K562 (cell line): ENCODE measurements around the gene DNAJB13. TPM values are rescaled to one million over a fixed set of nuclear protein-coding genes. Genes with fewer than 3 reads are reported as not detected.

Experiments used
- ATF6 ChIP-seq: sonication (generic); formaldehyde crosslinking; IDR thresholded peaks from 2 replicates; pipeline ENCODE4 v1.4.0; 2020; ENCODE audit warnings: mild to moderate bottlenecking, missing genetic modification reagents
- KLF6 ChIP-seq: fragments of 250-450 bp; sonication (Bioruptor Pico); IDR thresholded peaks from 2 replicates; pipeline ENCODE4 v1.4.0; 2020; ENCODE audit warnings: mild to moderate bottlenecking, moderate library complexity, borderline replicate concordance
- MCM5 ChIP-seq: fragments of 450-650 bp; IDR thresholded peaks from 2 replicates; pipeline ENCODE4 v1.6.1; 2016; ENCODE audit warnings: low read depth
- YY1 ChIP-seq, 3 experiments: IDR thresholded peaks; 2 replicates each; pipeline ENCODE4 v1.6.1; 2011; ENCODE audit warnings: low read length in 2 of 3, mild to moderate bottlenecking in 2 of 3, moderate library complexity in 2 of 3, borderline replicate concordance in 1 of 3, control low read depth in 1 of 3, low read depth in 1 of 3; ENCODE audit not compliant: insufficient read depth in 3 of 3, insufficient replicate concordance in 2 of 3, control insufficient read depth in 1 of 3, insufficient read length in 1 of 3; ENCODE audit errors: extremely low read depth in 1 of 3
- polyA plus RNA-seq, 8 experiments: library from polyadenylated mRNA; depleted of rRNA in 4 of 8; stranded (reverse) in 5 of 8; unstranded in 3 of 8; fragments of >200 nt; fragmentation: Nextera tagmentation in 2 of 8; fragmentation: Illumina TruSeq in 1 of 8; extraction: Ambion mirVana in 2 of 8; extraction: Trizol in 1 of 8; gene quantifications; 2 replicates each; pipeline versions ENCODE4 v1.2.1 to v1.2.3, GENCODE V29; 2011 to 2014; ENCODE audit warnings: inconsistent platforms in 1 of 8, missing spikeins in 1 of 8
- total RNA-seq, 7 experiments: library from RNA; depleted of rRNA in 6 of 7; stranded (reverse); fragments of >200 nt in 6 of 7; fragmentation: Illumina TruSeq in 2 of 7; extraction: Trizol in 2 of 7; gene quantifications; 2 replicates each; pipeline versions ENCODE4 v1.2.1 to v1.2.3, GENCODE V29; 2011 to 2021; ENCODE audit warnings: low replicate concordance in 1 of 7

Gene DNAJB13
- total and polyA plus RNA-seq, 9 of the 15 experiments (the other 6 are each of a cell fraction or from before 2014, with no cell fraction given), result 0.14 TPM; not detected in 8

DNA sequence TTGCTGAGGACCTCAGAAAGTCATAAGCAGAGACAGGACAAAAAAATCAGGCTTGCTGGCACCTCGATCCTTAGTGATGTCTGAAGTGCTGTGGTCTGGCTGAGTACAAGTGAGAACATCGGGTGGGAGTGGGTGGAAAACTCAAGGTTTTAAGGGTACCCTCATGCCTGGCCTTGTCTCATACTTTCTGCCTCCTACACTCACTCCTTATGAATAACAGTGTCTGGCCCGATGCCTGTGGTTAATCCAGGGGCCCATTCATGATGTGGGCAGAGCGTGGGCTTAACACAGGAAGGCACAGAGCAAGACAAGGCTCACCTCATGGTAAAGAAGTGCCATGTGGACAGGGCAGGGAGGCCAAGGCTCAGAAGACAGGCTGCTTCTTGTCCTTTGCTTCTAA lies 69.0 kb downstream of the DNAJB13 start (continued):
- no peak for TF ChIP-seq ATF6
- no peak for TF ChIP-seq MCM5
- no peak for TF ChIP-seq YY1 (IDR thresholded peaks at IDR 0.05; ENCODE audit: borderline replicate concordance in 1 of 3, control insufficient read depth in 1 of 3, extremely low read depth in 1 of 3, insufficient read depth in 3 of 3, insufficient read length in 1 of 3, insufficient replicate concordance in 2 of 3, low read depth in 1 of 3, low read length in 2 of 3)
- no peak for TF ChIP-seq KLF6 (CRISPR knock-in tag)

Other genes starting within 250 kb of the DNAJB13 start
Only the 7 nearest of the 8 such genes appear.
- 30.0 and 35.8 TPM in 2 replicates for gene RAB6A, start 190.0 kb upstream of the DNAJB13 start, total RNA-seq (2014; rRNA removed)
- 45.4 and 53.5 TPM in 2 replicates for gene RAB6A, start 190.0 kb upstream of the DNAJB13 start, total RNA-seq (2014; rRNA removed; fragmentation: Illumina TruSeq; extraction: Trizol)
- gene RAB6A, start 190.0 kb upstream of the DNAJB13 start, total RNA-seq (2015; rRNA removed; fragmentation: Illumina TruSeq; extraction: Trizol), result 39.6 and 45.7 TPM in 2 replicates
- 70.8 and 77.2 TPM in 2 replicates for gene RAB6A, start 190.0 kb upstream of the DNAJB13 start, total RNA-seq (2021)
- gene RAB6A, start 190.0 kb upstream of the DNAJB13 start, polyA plus RNA-seq (2011; rRNA removed), result 74.7 and 95.3 TPM in 2 replicates
- 60.2 and 67.9 TPM in 2 replicates for gene RAB6A, start 190.0 kb upstream of the DNAJB13 start, polyA plus RNA-seq (2014; fragmentation: Illumina TruSeq; extraction: Trizol)
- gene RAB6A, start 190.0 kb upstream of the DNAJB13 start, polyA plus RNA-seq (2014; fragmentation: Nextera tagmentation; extraction: Ambion mirVana), result 10 to 100 TPM; 14.0 to 15.7 TPM
- gene RAB6A, start 190.0 kb upstream of the DNAJB13 start, polyA plus RNA-seq (2014; rRNA removed), result 33.6 and 41.4 TPM in 2 replicates
- 87.2 and 98.6 TPM in 2 replicates for gene MRPL48, start 163.2 kb upstream of the DNAJB13 start, total RNA-seq (2014; rRNA removed)
- gene MRPL48, start 163.2 kb upstream of the DNAJB13 start, total RNA-seq (2014; rRNA removed; fragmentation: Illumina TruSeq; extraction: Trizol), result 102 and 104 TPM in 2 replicates
- gene MRPL48, start 163.2 kb upstream of the DNAJB13 start, total RNA-seq (2015; rRNA removed; fragmentation: Illumina TruSeq; extraction: Trizol), result 102 and 118 TPM in 2 replicates
- 66.0 and 81.9 TPM in 2 replicates for gene MRPL48, start 163.2 kb upstream of the DNAJB13 start, total RNA-seq (2021)
- gene MRPL48, start 163.2 kb upstream of the DNAJB13 start, polyA plus RNA-seq (2011; rRNA removed), result 126 and 130 TPM in 2 replicates
- gene MRPL48, start 163.2 kb upstream of the DNAJB13 start, polyA plus RNA-seq (2014; fragmentation: Illumina TruSeq; extraction: Trizol), result 68.5 and 75.0 TPM in 2 replicates
- gene MRPL48, start 163.2 kb upstream of the DNAJB13 start, polyA plus RNA-seq (2014; fragmentation: Nextera tagmentation; extraction: Ambion mirVana), result 100 to 1,000 TPM; 216 to 237 TPM
- gene MRPL48, start 163.2 kb upstream of the DNAJB13 start, polyA plus RNA-seq (2014; rRNA removed), result 67.2 and 79.2 TPM in 2 replicates
- 255 and 270 TPM in 2 replicates for gene COA4, start 74.2 kb upstream of the DNAJB13 start, total RNA-seq (2014; rRNA removed)
- gene COA4, start 74.2 kb upstream of the DNAJB13 start, total RNA-seq (2014; rRNA removed; fragmentation: Illumina TruSeq; extraction: Trizol), result 116 and 124 TPM in 2 replicates
- gene COA4, start 74.2 kb upstream of the DNAJB13 start, total RNA-seq (2015; rRNA removed; fragmentation: Illumina TruSeq; extraction: Trizol), result 145 and 156 TPM in 2 replicates
- gene COA4, start 74.2 kb upstream of the DNAJB13 start, total RNA-seq (2021), result 128 and 131 TPM in 2 replicates
- 119 and 131 TPM in 2 replicates for gene COA4, start 74.2 kb upstream of the DNAJB13 start, polyA plus RNA-seq (2011; rRNA removed)
- 161 and 208 TPM in 2 replicates for gene COA4, start 74.2 kb upstream of the DNAJB13 start, polyA plus RNA-seq (2014; fragmentation: Illumina TruSeq; extraction: Trizol)
- 100 to 1,000 TPM; 108 to 152 TPM for gene COA4, start 74.2 kb upstream of the DNAJB13 start, polyA plus RNA-seq (2014; fragmentation: Nextera tagmentation; extraction: Ambion mirVana)
- gene COA4, start 74.2 kb upstream of the DNAJB13 start, polyA plus RNA-seq (2014; rRNA removed), result 226 and 257 TPM in 2 replicates
- gene PAAF1, start 74.0 kb upstream of the DNAJB13 start, total RNA-seq (2014; rRNA removed), result 13.5 and 15.8 TPM in 2 replicates
- gene PAAF1, start 74.0 kb upstream of the DNAJB13 start, total RNA-seq (2014; rRNA removed; fragmentation: Illumina TruSeq; extraction: Trizol), result 17.8 and 20.7 TPM in 2 replicates
- gene PAAF1, start 74.0 kb upstream of the DNAJB13 start, total RNA-seq (2015; rRNA removed; fragmentation: Illumina TruSeq; extraction: Trizol), result 16.3 and 17.3 TPM in 2 replicates
- 23.9 and 29.7 TPM in 2 replicates for gene PAAF1, start 74.0 kb upstream of the DNAJB13 start, total RNA-seq (2021)
- gene PAAF1, start 74.0 kb upstream of the DNAJB13 start, polyA plus RNA-seq (2011; rRNA removed), result 23.3 and 27.9 TPM in 2 replicates
- 38.0 and 38.5 TPM in 2 replicates for gene PAAF1, start 74.0 kb upstream of the DNAJB13 start, polyA plus RNA-seq (2014; fragmentation: Illumina TruSeq; extraction: Trizol)
- gene PAAF1, start 74.0 kb upstream of the DNAJB13 start, polyA plus RNA-seq (2014; fragmentation: Nextera tagmentation; extraction: Ambion mirVana), result 10 to 100 TPM; 69.2 to 78.6 TPM
- 20.3 and 20.4 TPM in 2 replicates for gene PAAF1, start 74.0 kb upstream of the DNAJB13 start, polyA plus RNA-seq (2014; rRNA removed)
- 21.5 and 29.2 TPM in 2 replicates for gene UCP2, start 31.8 kb downstream of the DNAJB13 start, total RNA-seq (2014; rRNA removed)
- gene UCP2, start 31.8 kb downstream of the DNAJB13 start, total RNA-seq (2014; rRNA removed; fragmentation: Illumina TruSeq; extraction: Trizol), result 19.6 and 24.1 TPM in 2 replicates
- gene UCP2, start 31.8 kb downstream of the DNAJB13 start, total RNA-seq (2015; rRNA removed; fragmentation: Illumina TruSeq; extraction: Trizol), result 19.2 and 25.9 TPM in 2 replicates
- 141 and 152 TPM in 2 replicates for gene UCP2, start 31.8 kb downstream of the DNAJB13 start, total RNA-seq (2021)
- 45.6 and 59.3 TPM in 2 replicates for gene UCP2, start 31.8 kb downstream of the DNAJB13 start, polyA plus RNA-seq (2011; rRNA removed)
- 147 and 173 TPM in 2 replicates for gene UCP2, start 31.8 kb downstream of the DNAJB13 start, polyA plus RNA-seq (2014; fragmentation: Illumina TruSeq; extraction: Trizol)
- 100 to 1,000 TPM in 1 of 2 experiments, 10 to 100 TPM in 1; 95.7 to 216 TPM for gene UCP2, start 31.8 kb downstream of the DNAJB13 start, polyA plus RNA-seq (2014; fragmentation: Nextera tagmentation; extraction: Ambion mirVana)
- gene UCP2, start 31.8 kb downstream of the DNAJB13 start, polyA plus RNA-seq (2014; rRNA removed), result 84.5 and 87.9 TPM in 2 replicates
- gene UCP3, start 58.1 kb downstream of the DNAJB13 start, total RNA-seq (2014; rRNA removed), result 0.05 and 0.94 TPM in 2 replicates
- 0.25 and 0.29 TPM in 2 replicates for gene UCP3, start 58.1 kb downstream of the DNAJB13 start, total RNA-seq (2014; rRNA removed; fragmentation: Illumina TruSeq; extraction: Trizol)
- 0.41 and 0.65 TPM in 2 replicates for gene UCP3, start 58.1 kb downstream of the DNAJB13 start, total RNA-seq (2015; rRNA removed; fragmentation: Illumina TruSeq; extraction: Trizol)
- gene UCP3, start 58.1 kb downstream of the DNAJB13 start, total RNA-seq (2021), result 0.18 and 0.53 TPM in 2 replicates
- gene UCP3, start 58.1 kb downstream of the DNAJB13 start, polyA plus RNA-seq (2011; rRNA removed), result 0.15 and 0.26 TPM in 2 replicates
- 0.43 and 0.53 TPM in 2 replicates for gene UCP3, start 58.1 kb downstream of the DNAJB13 start, polyA plus RNA-seq (2014; fragmentation: Illumina TruSeq; extraction: Trizol)
- gene UCP3, start 58.1 kb downstream of the DNAJB13 start, polyA plus RNA-seq (2014; fragmentation: Nextera tagmentation; extraction: Ambion mirVana), result not detected
- gene UCP3, start 58.1 kb downstream of the DNAJB13 start, polyA plus RNA-seq (2014; rRNA removed), result 0.04 and 0.21 TPM in 2 replicates
- gene C2CD3, start 220.0 kb downstream of the DNAJB13 start, total RNA-seq (2014; rRNA removed), result 10.9 and 13.9 TPM in 2 replicates
- gene C2CD3, start 220.0 kb downstream of the DNAJB13 start, total RNA-seq (2014; rRNA removed; fragmentation: Illumina TruSeq; extraction: Trizol), result 11.1 and 13.0 TPM in 2 replicates
- 14.5 and 15.8 TPM in 2 replicates for gene C2CD3, start 220.0 kb downstream of the DNAJB13 start, total RNA-seq (2015; rRNA removed; fragmentation: Illumina TruSeq; extraction: Trizol)
- gene C2CD3, start 220.0 kb downstream of the DNAJB13 start, total RNA-seq (2021), result 17.6 and 18.5 TPM in 2 replicates
- gene C2CD3, start 220.0 kb downstream of the DNAJB13 start, polyA plus RNA-seq (2011; rRNA removed), result 15.2 and 15.8 TPM in 2 replicates
- 18.7 and 20.2 TPM in 2 replicates for gene C2CD3, start 220.0 kb downstream of the DNAJB13 start, polyA plus RNA-seq (2014; fragmentation: Illumina TruSeq; extraction: Trizol)
- 1 to 10 TPM; 4.4 to 5.1 TPM for gene C2CD3, start 220.0 kb downstream of the DNAJB13 start, polyA plus RNA-seq (2014; fragmentation: Nextera tagmentation; extraction: Ambion mirVana)
- gene C2CD3, start 220.0 kb downstream of the DNAJB13 start, polyA plus RNA-seq (2014; rRNA removed), result 15.4 and 15.8 TPM in 2 replicates